SH-SY5Y (cell line): ENCODE data around the gene NPIPB2.
"Not testable (repeated sequence)": the region's sequence is repeated elsewhere in the genome, so short reads cannot be mapped to it uniquely, and the experiment has no call there.

ENCODE experiments used
- GATA2 ChIP-seq: IDR thresholded peaks from 2 replicates; pipeline ENCODE4 v1.6.1; 2011; ENCODE audit warnings: mild to moderate bottlenecking, low read depth, low read length
- GATA3 ChIP-seq: IDR thresholded peaks from 2 replicates; pipeline ENCODE4 v1.6.1; 2011; ENCODE audit warnings: low read depth, mild to moderate bottlenecking, low read length, moderate library complexity

Gene NPIPB2

DNA sequence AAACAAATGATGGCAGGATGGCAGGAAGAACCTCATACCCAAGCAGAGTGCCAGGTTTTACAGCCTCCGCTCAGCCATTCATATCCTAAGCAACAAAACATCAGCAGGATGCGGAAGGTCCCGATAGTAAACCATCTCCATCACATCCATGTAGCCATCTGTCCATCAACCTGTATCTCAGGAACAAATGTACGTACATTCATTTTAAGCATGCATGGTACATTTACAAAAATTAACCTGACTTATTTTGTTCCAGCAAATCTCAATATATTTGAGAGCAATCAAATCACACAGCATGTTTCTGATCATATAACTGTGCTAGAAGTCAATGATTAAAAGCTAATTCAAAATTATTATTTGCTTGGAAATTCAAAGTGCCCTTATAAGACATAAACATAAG is at the start of gene NPIPB2:
NPIPB2 (minus strand) TSS at position 101 of the 400 bp plus-strand sequence; CDS start at position 101, 0 bp downstream.
- TF ChIP-seq GATA2, GATA3: not testable (repeated sequence)

DNA sequence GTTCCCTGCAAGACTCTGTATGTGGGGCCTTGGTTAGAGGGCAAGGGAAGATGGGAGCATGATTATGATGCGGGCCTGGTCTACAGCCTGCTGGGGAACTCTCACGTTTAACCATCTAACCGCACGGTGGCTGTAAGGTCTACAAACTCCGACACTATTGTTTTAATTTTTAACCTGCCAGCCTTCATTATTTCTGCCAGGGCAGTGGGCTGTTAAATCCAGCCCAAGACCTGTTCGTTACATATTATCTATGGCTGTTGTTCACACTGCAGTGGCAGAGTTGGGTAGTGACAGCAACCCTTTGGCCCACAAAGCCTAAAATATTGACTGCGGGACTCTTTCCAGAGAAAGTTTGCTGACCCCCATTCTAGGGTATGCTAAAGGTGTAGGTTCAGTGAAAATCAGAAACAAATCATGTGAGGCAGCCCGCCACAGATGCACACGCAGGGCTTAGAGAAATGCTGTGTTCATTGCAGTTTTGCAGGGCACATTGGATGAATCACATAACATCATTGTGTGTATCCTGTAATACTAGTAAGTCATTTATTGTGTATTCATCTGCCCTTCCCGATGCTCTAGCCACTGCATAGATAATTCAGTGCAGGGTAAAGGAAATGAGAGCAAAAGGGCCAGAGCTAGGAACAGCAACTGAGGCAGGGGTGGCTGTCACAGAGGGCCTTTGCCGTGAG is 49.0 kb upstream of the NPIPB2 start:
- TF ChIP-seq GATA3, result no peak
- no peak for TF ChIP-seq GATA2

DNA sequence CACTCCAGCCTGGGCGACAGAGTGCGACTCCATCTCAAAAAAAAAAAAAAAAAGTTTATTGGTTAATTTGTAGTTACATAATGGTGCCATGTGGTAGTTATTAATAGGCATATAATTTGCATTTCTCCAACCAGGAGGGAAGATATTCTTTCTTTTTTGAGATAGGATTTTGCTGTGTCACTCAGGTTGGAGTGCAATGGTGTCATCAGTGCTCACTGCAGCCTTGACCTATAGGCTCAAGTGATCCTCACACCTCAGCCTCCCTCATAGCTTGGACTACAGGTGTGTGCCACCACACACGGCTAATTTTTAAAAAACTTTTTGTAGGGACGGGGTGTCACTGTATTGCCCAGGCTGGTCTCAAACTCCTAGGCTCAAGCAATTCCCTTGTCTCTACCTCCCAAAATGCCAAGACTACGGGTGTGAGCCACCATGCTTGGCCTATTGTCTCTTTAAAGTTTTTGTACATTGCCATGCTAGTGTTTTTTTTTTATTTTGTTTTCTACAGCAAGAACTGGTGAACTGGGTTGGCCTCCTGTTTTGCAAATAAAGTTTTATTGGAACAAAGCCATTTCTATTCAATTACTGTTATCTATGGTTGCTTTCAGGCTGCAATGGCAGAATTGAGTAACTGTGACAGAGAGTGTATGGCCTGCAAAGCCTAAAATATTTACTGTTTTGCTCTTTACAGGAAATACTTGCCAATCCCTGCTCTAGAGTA is 46.6 kb upstream of the NPIPB2 start:
- no peak for TF ChIP-seq GATA3
- no peak for TF ChIP-seq GATA2

DNA sequence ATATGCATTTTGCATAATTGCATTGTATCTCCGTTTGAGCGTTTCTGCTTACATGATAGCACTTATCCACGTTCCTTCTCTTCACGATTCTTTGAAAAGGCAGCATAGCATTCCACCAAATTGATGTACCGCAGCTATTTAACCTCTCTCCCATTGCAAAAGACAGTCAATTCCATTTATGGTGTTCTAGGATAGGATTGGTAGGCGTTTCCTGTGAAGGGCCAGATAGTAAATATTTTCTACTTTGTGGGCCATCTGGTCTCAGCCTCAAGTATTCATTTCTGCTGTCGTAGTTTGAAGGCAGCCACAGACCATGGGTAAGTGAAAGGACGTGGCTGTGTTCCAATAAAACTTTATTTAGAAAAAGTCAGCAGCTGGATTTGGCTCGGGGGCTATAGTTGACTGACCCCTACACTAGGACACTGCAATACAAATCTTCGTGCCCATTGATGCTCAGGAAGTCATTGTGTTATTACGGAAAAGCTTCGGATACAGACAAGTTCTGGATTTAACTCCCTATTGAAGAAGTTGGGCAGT is 44.7 kb upstream of the NPIPB2 start:
- TF ChIP-seq GATA3 (no peak), GATA2 (no peak)

DNA sequence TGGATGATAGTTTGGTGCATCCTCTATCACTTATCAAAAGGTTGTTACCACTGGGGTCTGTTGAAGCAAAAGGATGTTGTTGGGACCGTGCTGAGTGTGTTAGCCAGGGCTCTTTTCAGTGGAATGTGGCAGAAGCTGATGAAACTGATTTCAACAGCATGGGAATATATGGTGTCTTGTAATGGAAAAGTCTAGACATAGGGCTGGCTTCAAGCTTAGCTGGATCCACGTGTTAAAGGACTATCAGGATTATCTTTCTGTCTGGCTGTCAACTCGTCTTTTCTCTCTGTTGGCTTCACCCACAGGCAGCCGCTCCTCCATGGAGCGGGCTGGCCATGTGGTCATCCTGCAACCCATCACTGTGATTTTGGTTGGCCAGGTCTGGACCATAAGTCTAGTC is 43.4 kb upstream of the NPIPB2 start:
- TF ChIP-seq GATA3 (no peak), GATA2 (no peak)

DNA sequence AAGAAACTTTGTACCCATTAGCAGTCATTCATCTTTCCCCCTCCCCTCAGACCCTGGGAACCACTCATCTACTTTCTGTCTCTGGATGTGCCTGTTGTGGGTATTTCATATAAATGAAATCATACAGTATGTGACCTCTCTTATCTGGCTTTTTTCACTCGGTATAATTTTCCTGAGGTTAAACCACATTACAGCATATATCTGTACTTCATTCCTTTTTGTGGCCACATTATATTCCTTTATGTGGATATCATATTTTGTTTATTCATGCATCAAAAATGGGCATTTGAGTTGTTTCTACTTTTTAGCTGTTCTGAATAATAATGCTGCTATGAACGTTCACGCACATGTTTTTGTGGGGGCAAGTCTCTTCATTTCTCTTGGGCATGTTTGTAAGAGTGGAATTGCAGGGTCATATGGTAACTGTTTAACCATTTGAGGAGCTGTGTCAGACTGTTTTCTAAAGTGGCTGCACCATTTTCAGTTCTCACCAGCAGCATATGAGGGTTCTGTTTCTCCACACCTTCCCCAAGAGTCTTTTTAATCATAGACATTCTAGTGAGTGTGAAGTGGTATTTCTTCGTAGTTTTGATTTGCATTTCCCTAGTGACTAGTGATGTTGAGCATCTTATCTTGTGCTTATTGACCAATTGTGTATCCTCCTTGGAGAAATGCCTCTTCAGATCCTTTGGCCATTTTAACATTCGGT is 38.4 kb upstream of the NPIPB2 start:
- TF ChIP-seq GATA3 (no peak), GATA2 (no peak)

DNA sequence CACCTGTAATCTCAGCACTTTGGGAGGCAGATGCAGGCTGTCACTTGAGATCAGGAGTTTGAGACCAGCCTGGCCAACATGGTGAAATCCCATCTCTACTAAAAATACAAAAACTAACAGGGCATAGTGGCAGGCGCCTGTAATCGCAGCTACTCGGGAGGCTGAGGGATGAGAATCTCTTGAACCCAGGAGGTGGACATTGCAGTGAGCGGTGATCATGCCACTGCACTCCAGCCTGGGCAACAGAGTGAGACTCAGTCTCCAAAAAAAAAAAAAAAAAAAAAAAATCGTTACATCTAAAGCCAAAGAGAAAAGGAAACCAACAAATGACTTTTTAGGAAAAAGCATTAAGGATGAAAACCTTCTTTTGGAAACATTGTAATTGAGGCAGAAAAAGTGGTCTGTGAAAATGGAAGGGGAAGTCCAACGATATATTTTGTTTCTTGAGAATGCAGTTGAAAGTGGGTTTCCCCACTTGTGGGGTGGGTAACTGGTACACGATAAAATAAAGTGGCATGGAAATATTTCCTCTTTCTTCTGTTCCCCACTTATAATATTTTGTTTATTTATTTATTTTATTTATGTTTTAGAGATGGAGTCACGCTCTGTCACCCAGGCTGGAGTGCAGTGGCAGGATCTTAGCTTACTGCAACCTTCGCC is 37.3 kb upstream of the NPIPB2 start:
- TF ChIP-seq GATA3 (no peak), GATA2 (no peak)

DNA sequence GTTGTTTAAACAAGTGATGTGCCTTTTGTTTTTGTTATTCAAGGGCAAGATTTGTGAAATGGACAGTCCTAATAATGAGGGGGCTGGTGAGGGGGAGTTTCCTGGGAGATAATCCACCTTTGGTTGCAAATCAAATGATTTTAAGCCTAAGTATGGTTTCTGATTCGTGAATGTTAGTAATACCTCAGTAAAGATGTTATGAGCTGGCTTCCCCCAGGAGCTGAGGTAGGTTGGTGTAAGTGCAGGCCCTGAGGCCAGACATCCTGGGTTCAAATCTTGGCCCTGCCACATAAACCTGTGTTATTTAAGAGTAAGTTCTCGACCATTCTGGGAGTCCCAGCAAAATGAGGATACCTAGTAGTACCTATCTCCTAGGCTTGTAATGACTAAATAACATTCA is 36.2 kb upstream of the NPIPB2 start:
- TF ChIP-seq GATA3, result no peak
- no peak for TF ChIP-seq GATA2

DNA sequence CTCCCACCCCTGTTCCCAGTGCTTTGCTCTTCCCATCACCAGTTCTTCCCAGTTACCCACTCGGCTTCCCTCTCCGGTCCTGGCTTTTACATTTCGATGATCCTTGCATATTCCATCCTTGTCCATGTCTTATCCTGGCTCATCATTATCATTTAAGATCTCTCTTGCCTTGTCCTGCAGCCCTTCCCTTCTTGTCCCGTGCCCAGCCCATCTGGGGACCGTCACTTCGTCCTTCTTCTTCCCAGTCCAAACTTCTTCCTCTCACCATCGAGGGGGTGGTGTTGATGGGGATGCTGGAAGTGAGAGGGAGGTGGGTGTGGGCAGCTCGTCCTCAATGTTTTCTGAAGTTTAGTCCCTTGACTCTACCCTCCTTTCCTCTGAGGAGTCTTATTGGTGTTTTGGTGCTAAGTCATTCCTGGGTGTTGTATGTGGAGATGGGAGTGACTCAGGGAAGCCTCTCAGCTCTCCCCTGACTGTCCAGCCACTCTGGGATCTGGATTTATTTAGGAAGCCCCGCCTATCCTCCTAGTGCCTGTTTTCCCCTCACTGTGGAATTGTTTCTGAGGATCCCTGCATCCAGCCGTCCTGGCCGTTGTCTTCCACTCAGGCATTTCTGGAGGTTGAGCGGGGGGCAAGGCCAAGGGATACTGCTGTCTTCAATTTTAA is 35.7 kb upstream of the NPIPB2 start:
- TF ChIP-seq GATA2 (no peak), GATA3 (no peak)

DNA sequence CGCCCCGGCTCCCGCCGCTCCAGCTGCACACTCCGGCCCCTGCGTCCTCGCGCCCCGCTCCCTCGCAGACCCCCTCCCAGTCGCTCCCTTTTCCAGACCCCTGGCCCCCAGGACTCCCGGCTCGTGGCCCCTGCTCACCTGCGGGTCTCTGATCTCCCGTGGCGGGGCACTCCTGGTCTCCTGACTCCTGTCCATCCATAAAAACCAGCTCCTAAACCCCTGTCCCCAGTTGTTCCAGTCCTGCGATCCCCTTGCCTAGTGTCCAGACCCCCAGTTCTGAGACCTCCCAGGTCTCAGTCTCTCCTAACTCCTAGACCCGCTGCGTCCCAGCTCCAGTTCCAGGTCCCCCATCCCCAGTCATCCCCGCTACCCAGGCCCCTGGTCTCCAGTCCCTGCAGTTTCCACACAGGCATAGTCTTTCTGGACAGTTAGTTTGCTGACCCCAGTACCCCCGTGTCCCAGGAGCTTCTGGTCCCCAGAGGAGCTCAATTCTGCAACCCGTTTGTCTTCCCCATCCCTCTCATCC is 35.1 kb upstream of the NPIPB2 start:
- no peak for TF ChIP-seq GATA3
- no peak for TF ChIP-seq GATA2

DNA sequence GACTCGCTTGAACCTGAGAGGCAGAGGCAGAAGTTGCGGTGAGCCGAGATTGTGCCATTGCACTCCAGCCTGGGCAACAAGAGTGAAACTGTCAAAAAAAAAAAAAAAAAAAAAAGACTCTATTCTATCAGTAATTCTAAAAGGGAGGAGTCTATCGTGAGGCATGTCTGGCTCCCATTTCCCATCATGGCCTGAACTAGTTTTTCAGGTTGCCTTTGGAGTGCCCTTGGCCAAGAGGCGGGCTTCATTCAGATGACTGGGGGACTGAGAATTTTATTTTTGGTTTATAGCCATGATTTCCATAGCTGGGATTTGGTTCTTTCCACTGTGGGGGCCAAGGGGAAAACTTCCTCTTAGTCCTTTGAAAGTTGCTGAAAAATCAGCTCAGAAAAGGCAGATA is 31.2 kb upstream of the NPIPB2 start:
- TF ChIP-seq GATA3 (no peak), GATA2 (no peak)

DNA sequence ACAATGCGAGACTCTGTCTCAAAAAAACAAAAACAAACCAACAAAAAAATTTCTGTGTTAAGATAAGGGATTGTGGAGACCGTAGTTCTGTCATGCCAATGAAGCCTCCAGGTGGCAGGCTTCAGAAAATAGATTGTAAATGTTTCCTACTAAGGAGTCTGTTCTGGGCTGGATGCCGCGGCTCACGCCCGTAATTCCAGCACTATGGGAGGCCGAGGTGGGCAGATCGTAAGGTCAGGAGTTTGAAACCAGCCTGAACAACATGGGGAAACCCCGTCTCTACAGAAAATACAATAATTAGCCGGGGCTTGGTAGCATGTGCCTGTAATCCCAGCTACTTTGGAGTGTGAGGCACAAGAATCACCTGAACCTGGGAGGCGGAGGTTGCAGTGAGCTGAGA is 30.3 kb upstream of the NPIPB2 start:
- no peak for TF ChIP-seq GATA3
- no peak for TF ChIP-seq GATA2

DNA sequence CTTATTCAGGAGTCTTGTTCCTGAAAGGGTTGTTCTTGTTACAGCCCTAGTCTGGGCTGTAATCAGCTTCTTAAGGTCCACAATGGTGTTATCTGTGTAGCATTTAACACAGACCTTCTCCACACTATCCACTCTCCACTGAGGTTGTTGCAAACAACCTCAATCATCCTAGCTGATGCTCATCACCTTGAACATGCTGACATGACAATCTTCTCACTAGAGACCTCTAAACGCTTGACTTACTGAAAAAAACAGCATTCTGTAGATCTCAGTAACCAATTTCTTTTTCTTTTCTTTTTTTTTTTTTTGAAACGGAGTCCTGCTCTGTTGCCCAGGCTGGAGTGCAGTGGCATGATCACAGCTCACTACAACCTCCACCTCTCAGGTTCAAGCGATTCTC is 26.7 kb upstream of the NPIPB2 start:
- TF ChIP-seq GATA3, result no peak
- no peak for TF ChIP-seq GATA2

DNA sequence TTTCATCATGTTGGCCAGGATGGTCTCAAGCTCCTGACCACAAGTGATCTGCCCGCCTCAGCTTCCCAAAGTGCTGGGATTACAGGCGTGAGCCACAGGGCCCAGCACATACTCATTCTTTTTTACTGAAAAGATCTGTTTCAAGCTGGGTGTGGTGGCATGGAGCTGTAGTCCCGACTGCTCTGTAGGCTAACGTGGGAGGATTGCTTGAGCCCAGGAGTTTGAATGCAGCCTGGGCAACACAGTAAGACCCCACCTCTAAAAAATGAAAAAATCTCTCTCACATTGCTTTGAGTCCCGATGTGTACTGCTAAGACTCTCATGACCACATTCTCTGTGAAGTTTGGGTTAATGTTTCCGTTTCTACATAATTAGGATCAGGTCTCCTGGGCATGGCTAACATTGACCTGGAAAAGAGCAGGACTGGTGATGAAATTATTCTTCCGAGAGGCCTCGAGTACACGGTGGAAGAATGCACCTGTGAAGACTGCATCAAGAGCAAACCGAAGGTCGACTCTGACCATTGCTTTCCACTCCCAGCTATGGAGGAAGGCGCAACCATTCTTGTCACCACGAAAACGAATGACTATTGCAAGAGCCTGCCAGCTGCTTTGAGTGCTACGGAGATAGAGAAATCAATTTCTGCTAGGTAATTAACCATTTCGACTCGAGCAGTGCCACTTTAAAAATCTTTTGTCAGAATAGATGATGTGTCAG is 25.5 kb upstream of the NPIPB2 start:
- TF ChIP-seq GATA3, result no peak
- TF ChIP-seq GATA2, result no peak
